H1 (cell line): ENCODE results near the gene WDR48. TPM values are rescaled to one million over a fixed set of nuclear protein-coding genes. Genes with fewer than 3 reads are reported as not detected.

Experiments
- POU5F1 ChIP-seq: IDR thresholded peaks from 2 replicates; pipeline ENCODE4 v1.6.1; 2011; ENCODE audit warnings: low read depth, mild to moderate bottlenecking, low read length, moderate library complexity
- polyA plus RNA-seq, 7 experiments: library from polyadenylated mRNA; depleted of rRNA in 3 of 7; stranded (reverse) in 5 of 7; unstranded in 2 of 7; fragments of >200 nt in 5 of 7; fragments of 200-250 nt in 2 of 7; gene quantifications; 1 replicate in 5 of 7; 2 replicates in 1 of 7; 4 replicates in 1 of 7; pipeline versions ENCODE4 v1.2.1 to v1.2.3, GENCODE V29; 2011 to 2013; ENCODE audit warnings: missing spikeins in 2 of 7, mixed read lengths in 2 of 7
- total RNA-seq: library from RNA; stranded (reverse); fragmentation: NEBNext Ultra II Directional; extraction: Animal tissue kit (Norgen Biotek cat#: 25700); gene quantifications from 2 replicates; pipeline ENCODE4 v1.2.1, GENCODE V29; 2021

WDR48 gene
- total and polyA plus RNA-seq, 2 of the 8 experiments (the other 6 are each of a cell fraction or from before 2014, with no cell fraction given), result 21.2 to 54.1 TPM

- TF ChIP-seq POU5F1, result no peak
Measured at GRCh38 chr3:39064646-39065045, 12.8 kb downstream of the WDR48 start (continued).
